ENCODE results near the gene NPAT.
A peak's percentile ranks its signal among the peaks of the same experiment; 100 is the strongest.

The NPAT gene

GRCh38 chr11:108222574-108223347 is at the start of gene NPAT, which contains the start of gene ATM:
Gene NPAT (minus strand): TSS chr11:108222638. CDS start chr11:108222536, 102 bp downstream.
Gene ATM (plus strand): TSS chr11:108223067. CDS start chr11:108227625, 4,558 bp downstream.
- peak; percentile 97 for DNase-seq (ENCODE audit: low read depth, low spot score)

- no peak for DNase-seq (ENCODE audit: low read depth, low spot score)
Observed at GRCh38 chr11:108269583-108269982, 47.1 kb upstream of the NPAT start.

- DNase-seq (ENCODE audit: low read depth, low spot score), result no peak
Observed at GRCh38 chr11:108253176-108253575, 30.7 kb upstream of the NPAT start.

- no peak for DNase-seq (ENCODE audit: low read depth, low spot score)
Observed at GRCh38 chr11:108246885-108247284, 24.4 kb upstream of the NPAT start.

- DNase-seq (ENCODE audit: low read depth, low spot score), result no peak
Observed at GRCh38 chr11:108246308-108246707, 23.9 kb upstream of the NPAT start.

- DNase-seq (ENCODE audit: low read depth, low spot score), result no peak
Observed at GRCh38 chr11:108242422-108242821, 20.0 kb upstream of the NPAT start.

- no peak for DNase-seq (ENCODE audit: low read depth, low spot score)
Observed at GRCh38 chr11:108241330-108242037, 19.0 kb upstream of the NPAT start.

- DNase-seq (ENCODE audit: low read depth, low spot score), result no peak
Observed at GRCh38 chr11:108239076-108239475, 16.6 kb upstream of the NPAT start.

- DNase-seq (ENCODE audit: low read depth, low spot score), result no peak
Observed at GRCh38 chr11:108237058-108237481, 14.6 kb upstream of the NPAT start.

- no peak for DNase-seq (ENCODE audit: low read depth, low spot score)
Observed at GRCh38 chr11:108235633-108236032, 13.2 kb upstream of the NPAT start.

- no peak for DNase-seq (ENCODE audit: low read depth, low spot score)
Observed at GRCh38 chr11:108235192-108235591, 12.8 kb upstream of the NPAT start.

GRCh38 chr11:108233277-108233945 is 11.0 kb upstream of the NPAT start:
- DNase-seq (ENCODE audit: low read depth, low spot score), result no peak

- DNase-seq (ENCODE audit: low read depth, low spot score), result no peak
Observed at GRCh38 chr11:108228251-108228650, 5.8 kb upstream of the NPAT start.

GRCh38 chr11:108226036-108226435 is 3.6 kb upstream of the NPAT start:
- no peak for DNase-seq (ENCODE audit: low read depth, low spot score)

GRCh38 chr11:108224911-108225786 is 2.7 kb upstream of the NPAT start:
- DNase-seq (ENCODE audit: low read depth, low spot score), result no peak

- DNase-seq (ENCODE audit: low read depth, low spot score), result no peak
Observed at GRCh38 chr11:108224366-108224765, 1.9 kb upstream of the NPAT start.

- DNase-seq (ENCODE audit: low read depth, low spot score), result no peak
Observed at GRCh38 chr11:108223348-108224149, 1.1 kb upstream of the NPAT start.

- DNase-seq (ENCODE audit: low read depth, low spot score), result no peak
Observed at GRCh38 chr11:108221911-108222573, 396 bp downstream of the NPAT start.

GRCh38 chr11:108221371-108221770 is 1.1 kb downstream of the NPAT start:
- DNase-seq (ENCODE audit: low read depth, low spot score), result no peak

Measured in smooth muscle cell of the brain vasculature (primary cell).